CD4-positive, CD25-positive, alpha-beta regulatory T cell (primary cell): ENCODE data around the gene A4GALT. TPM values are rescaled to one million over a fixed set of nuclear protein-coding genes. Genes with fewer than 3 reads are reported as not detected.
"Not testable (repeated sequence)": the region's sequence is repeated elsewhere in the genome, so short reads cannot be mapped to it uniquely, and the experiment has no call there.

Experiments used
- ATAC-seq, 2 donors: fragments of 150-1000 bp; cut with Tn5 transposase; one replicate each; pipeline ENCODE4 v1.10.0; 2021; ENCODE audit warnings: low read depth in 2 of 2, moderate number of reproducible peaks in 2 of 2, moderate library complexity in 1 of 2
- DNase-seq, 3 donors: peaks; one replicate each; pipeline versions ENCODE4 v3.0.0 to v3.0.0-alpha.2; 2012 to 2022; ENCODE audit warnings: mixed read lengths in 1 of 3
- H3K27ac ChIP-seq: one replicate; pipeline ENCODE4 v1.7.0; 2013; ENCODE audit warnings: mild to moderate bottlenecking, low read length; ENCODE audit not compliant: insufficient read depth, poor library complexity, severe bottlenecking
- H3K27me3 ChIP-seq: one replicate; pipeline ENCODE4 v1.7.0; 2013; ENCODE audit warnings: low read length; ENCODE audit not compliant: control insufficient read depth, insufficient read depth
- H3K36me3 ChIP-seq: one replicate; pipeline ENCODE4 v1.7.0; 2013; ENCODE audit warnings: mild to moderate bottlenecking, low read length, moderate library complexity; ENCODE audit not compliant: control insufficient read depth, insufficient read depth
- H3K4me1 ChIP-seq: 2 replicates; pipeline ENCODE4 v1.7.0; 2013; ENCODE audit warnings: mild to moderate bottlenecking, low read length; ENCODE audit not compliant: insufficient read depth, control insufficient read depth, poor library complexity, severe bottlenecking
- H3K4me3 ChIP-seq: one replicate; pipeline ENCODE4 v1.7.0; 2013; ENCODE audit warnings: low read depth, mild to moderate bottlenecking, low read length, moderate library complexity
- H3K9me3 ChIP-seq, 2 experiments: 1 replicate in 1 of 2; 2 replicates in 1 of 2; pipeline ENCODE4 v1.7.0; 2013; ENCODE audit warnings: low read length in 2 of 2, mild to moderate bottlenecking in 1 of 2, moderate library complexity in 1 of 2; ENCODE audit not compliant: control insufficient read depth in 2 of 2
- H3K27ac Mint-ChIP-seq, 3 donors: one replicate each; pipeline ENCODE4 v1.8.0; 2020 to 2022; ENCODE audit warnings: mild to moderate bottlenecking in 3 of 3, mixed read lengths in 3 of 3, moderate library complexity in 2 of 3
- H3K27me3 Mint-ChIP-seq: one replicate; pipeline ENCODE4 v1.8.0; 2022; ENCODE audit warnings: mild to moderate bottlenecking, mixed read lengths
- H3K36me3 Mint-ChIP-seq: one replicate; pipeline ENCODE4 v1.8.0; 2020; ENCODE audit warnings: mixed read lengths
- H3K4me1 Mint-ChIP-seq, 4 donors: one replicate each; pipeline ENCODE4 v1.8.0; 2020 to 2022; ENCODE audit warnings: mixed read lengths in 4 of 4, mild to moderate bottlenecking in 1 of 4
- H3K4me3 Mint-ChIP-seq, 4 donors: one replicate each; pipeline ENCODE4 v1.8.0; 2020 to 2022; ENCODE audit warnings: mild to moderate bottlenecking in 4 of 4, mixed read lengths in 4 of 4, moderate library complexity in 3 of 4
- H3K9me3 Mint-ChIP-seq, 7 donors: one replicate each; pipeline ENCODE4 v1.8.0; 2020 to 2022; ENCODE audit warnings: mixed read lengths in 7 of 7, mild to moderate bottlenecking in 3 of 7, moderate library complexity in 2 of 7
- polyA plus RNA-seq, 4 donors: library from polyadenylated mRNA; unstranded; fragments of 300-500 nt; fragmentation: Illumina TruSeq; gene quantifications; one replicate each; pipeline ENCODE4 v1.2.3, GENCODE V29; 2021
- total RNA-seq: library from RNA; stranded (reverse); gene quantifications from one replicate; pipeline ENCODE4 v1.2.3, GENCODE V29; 2022

Gene A4GALT
- total and polyA plus RNA-seq, 5 donors from 2014 or later, result not detected

DNA sequence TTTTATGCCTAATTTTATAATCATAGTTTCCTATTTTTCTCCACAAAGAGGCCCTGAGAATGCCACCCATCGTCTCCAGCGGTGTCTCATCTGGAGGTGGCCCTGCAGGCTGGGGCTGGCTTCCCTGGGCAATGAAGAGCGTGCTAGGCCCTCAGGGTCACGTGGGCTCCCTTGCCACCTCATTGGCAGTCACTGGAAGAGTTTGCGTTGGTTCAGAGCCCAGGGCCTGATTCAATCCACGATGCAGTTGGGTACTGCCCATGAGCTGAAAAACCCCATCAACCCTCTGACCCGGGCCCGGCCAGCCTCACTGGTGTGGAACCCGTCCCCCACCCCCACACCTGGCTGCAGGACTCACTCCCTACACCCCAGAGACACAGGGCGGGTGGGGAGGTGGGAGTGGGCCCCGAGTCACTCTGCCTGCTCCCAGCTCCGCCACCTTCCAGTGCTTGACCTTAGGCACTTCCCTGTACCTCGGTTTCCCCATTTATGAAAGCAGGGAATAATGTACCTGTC lies 43.4 kb upstream of the A4GALT start:
- H3K4me3 ChIP-seq, result no peak overlapping the region
- Mint-ChIP-seq H3K9me3 (no peaks in the 10 kb centered on the region), H3K4me1 (peaks cover 0 to 6% (median under 1%) of the 10 kb centered on the region in 4 donors), H3K4me3 (no peak overlapping the region), H3K36me3 (no peaks in the 10 kb centered on the region), H3K27ac (no peak overlapping the region), H3K27me3 (peaks cover 4% of the 10 kb centered on the region)
- no peaks in the 10 kb centered on the region for H3K36me3 ChIP-seq
- H3K4me1 ChIP-seq, result no peaks in the 10 kb centered on the region
- no peaks in the 10 kb centered on the region for H3K9me3 ChIP-seq
- ATAC-seq, result no peak
- no peak overlapping the region for H3K27ac ChIP-seq
- no peaks in the 10 kb centered on the region for H3K27me3 ChIP-seq
- no peak for DNase-seq

DNA sequence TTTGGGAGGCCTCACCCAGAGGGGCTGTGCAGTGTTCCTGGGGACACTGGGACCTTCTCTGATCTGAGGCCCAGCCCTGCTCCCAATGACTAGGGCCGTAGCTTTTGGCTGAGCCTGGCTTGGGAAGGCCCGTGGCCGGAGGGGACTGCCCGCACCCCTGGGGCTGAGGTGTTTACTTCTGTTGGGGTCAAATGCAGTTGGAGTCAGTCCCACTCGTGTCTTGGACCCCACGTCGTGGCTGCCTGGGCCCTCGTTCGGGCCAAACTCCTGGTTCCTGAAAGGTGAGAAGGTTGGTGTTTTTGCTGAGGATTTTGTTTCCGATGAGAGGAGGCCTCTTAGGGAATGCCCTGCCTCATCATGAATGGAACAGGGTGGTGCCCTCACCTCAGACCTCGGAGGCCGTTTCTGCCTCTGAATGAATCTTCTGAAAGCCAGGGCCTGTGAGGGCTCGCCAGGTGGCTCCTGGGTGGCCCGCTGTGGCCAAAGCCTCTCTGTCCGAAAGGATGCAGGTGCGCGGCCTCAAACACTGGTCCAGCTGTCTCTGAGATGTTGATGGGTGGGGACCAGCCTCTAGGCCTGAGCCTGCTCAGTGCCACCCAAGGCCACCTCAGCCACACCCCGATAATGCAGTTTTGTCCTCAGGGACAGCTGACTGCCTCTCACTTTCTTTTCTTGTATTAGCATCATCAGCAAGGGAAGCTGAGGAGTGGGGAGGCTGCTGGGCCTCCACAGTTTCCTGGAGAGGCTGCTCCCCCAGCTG lies 40.3 kb upstream of the A4GALT start:
- Mint-ChIP-seq H3K36me3 (no peaks in the 10 kb centered on the region), H3K4me1 (no peaks in the 10 kb centered on the region), H3K27me3 (no peaks in the 10 kb centered on the region), H3K4me3 (no peak overlapping the region), H3K27ac (no peak overlapping the region), H3K9me3 (no peaks in the 10 kb centered on the region)
- H3K4me3 ChIP-seq, result no peak overlapping the region
- no peaks in the 10 kb centered on the region for H3K36me3 ChIP-seq
- H3K4me1 ChIP-seq, result no peaks in the 10 kb centered on the region
- no peak for DNase-seq
- H3K27ac ChIP-seq, result no peak overlapping the region
- no peak for ATAC-seq
- H3K27me3 ChIP-seq, result no peaks in the 10 kb centered on the region
- H3K9me3 ChIP-seq, result no peaks in the 10 kb centered on the region

DNA sequence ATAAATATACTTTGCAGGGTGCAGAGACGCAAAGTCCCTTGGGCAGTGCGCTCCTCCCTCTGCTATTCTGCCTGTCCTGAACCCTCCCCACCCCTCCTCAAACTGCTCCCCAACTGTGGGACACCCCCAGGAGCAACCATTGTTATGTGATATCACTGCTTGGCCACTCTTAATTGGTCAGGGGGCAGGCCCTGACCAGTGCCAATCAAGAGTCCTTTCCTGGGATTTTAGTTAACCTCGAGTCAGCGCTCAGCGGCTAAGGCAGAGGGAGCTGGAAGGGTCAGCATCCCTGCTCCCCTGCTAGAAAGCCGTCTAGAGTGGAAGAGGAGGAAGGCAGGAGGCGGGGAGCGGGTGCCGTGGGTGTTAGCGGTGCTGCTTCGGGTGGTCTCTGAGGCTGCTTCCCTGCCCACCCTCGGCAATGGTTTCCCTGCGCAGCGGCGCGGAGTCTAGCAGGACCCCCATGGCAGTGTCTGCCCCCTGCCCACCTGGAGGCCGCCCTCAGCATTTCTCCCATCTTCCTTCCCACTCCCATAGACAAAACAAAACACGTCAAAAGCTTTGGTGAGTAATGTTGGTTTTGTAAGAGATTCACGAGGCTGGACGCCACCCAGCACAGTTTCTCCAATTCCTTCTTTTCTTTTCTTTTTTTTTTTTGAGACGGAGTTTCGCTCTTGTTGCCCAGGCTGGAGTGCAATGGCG lies 38.4 kb upstream of the A4GALT start:
- Histone ChIP-seq H3K4me3 (no peak overlapping the region), H3K9me3 (no peaks in the 10 kb centered on the region), H3K4me1 (no peaks in the 10 kb centered on the region), H3K27me3 (no peaks in the 10 kb centered on the region), H3K27ac (no peak overlapping the region), H3K36me3 (no peaks in the 10 kb centered on the region)
- no peak for ATAC-seq
- no peaks in the 10 kb centered on the region for H3K4me1 Mint-ChIP-seq
- no peaks in the 10 kb centered on the region for H3K27me3 Mint-ChIP-seq
- no peak overlapping the region for H3K27ac Mint-ChIP-seq
- DNase-seq, result no peak
- H3K4me3 Mint-ChIP-seq, result no peak overlapping the region
- no peaks in the 10 kb centered on the region for H3K36me3 Mint-ChIP-seq
- H3K9me3 Mint-ChIP-seq, result no peaks in the 10 kb centered on the region

DNA sequence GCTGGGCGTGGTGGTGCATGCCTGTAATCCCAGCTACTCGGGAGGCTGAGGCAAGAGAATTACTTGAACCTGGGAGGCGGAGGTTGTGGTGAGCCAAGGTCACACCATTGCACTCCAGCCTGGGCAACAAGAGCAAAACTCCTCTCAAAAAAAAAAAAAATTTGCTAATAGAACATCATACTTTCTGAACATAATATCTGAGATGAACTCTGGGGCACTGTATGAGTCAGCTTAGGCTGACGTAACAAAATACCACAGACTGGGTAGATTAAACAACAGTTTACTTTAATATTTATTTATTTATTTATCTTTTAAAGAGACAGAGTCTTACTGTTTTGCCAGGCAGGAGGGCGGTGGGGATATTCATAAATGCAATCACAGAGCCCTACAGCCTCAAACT lies 34.9 kb upstream of the A4GALT start:
- not testable (repeated sequence) for H3K27me3 Mint-ChIP-seq, H3K36me3 Mint-ChIP-seq, H3K9me3 Mint-ChIP-seq, H3K4me1 Mint-ChIP-seq, H3K9me3 ChIP-seq, H3K36me3 ChIP-seq, H3K4me1 ChIP-seq, H3K27ac ChIP-seq, H3K4me3 ChIP-seq, H3K4me3 Mint-ChIP-seq, H3K27ac Mint-ChIP-seq, H3K27me3 ChIP-seq
- DNase-seq (peak in 1 of 3 donors; percentile 7), ATAC-seq (peak in 1 of 2 donors; percentile 44)

DNA sequence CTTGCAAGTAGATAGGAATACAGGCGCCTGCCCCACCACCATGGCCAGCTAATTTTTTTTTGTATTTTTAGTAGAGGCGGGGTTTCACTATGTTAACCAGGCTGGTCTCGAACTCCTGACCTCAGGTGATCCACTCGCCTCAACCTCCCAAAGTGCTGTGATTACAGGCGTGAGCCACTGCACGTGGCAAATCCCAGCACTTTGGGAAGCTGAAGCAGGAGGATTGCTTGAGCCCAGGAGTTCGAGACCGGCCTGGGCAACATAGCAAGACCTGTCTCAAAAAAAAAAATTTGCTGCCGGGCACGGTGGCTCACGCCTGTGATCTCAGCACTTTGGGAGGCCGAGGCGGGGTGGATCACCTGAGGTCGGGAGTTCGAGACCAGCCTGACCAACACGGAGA lies 34.5 kb upstream of the A4GALT start:
- H3K4me3 Mint-ChIP-seq, H3K9me3 ChIP-seq, H3K27me3 Mint-ChIP-seq, H3K9me3 Mint-ChIP-seq, DNase-seq, H3K36me3 Mint-ChIP-seq, H3K27ac ChIP-seq, H3K4me3 ChIP-seq, H3K4me1 ChIP-seq, H3K4me1 Mint-ChIP-seq, ATAC-seq, H3K27ac Mint-ChIP-seq, H3K36me3 ChIP-seq, H3K27me3 ChIP-seq: not testable (repeated sequence)

DNA sequence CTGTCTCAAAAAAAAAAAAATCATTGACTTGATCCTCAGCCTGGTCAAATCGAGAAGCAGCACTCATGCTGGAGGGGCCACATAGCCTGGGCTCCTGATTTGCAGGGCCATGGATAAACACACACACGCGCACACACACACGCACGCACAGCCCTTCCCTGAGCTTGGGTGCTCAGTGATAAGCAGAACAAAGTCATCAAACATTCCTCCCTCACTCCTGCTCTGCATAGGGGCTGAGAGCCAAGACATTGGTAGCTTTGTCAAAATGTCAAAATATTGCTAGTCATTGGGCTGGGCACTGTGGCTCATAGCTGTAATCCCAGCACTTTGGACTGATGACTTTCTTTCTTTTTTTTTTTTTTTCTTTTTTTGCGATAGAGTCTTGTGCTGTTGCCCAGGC lies 34.0 kb upstream of the A4GALT start:
- Mint-ChIP-seq H3K4me3 (no peak overlapping the region), H3K36me3 (no peaks in the 10 kb centered on the region), H3K27me3 (no peaks in the 10 kb centered on the region), H3K9me3 (peaks cover 0 to 2% (median 0%) of the 10 kb centered on the region in 7 donors), H3K4me1 (no peaks in the 10 kb centered on the region), H3K27ac (no peak overlapping the region)
- H3K27ac ChIP-seq, result no peak overlapping the region
- H3K36me3 ChIP-seq, result no peaks in the 10 kb centered on the region
- no peaks in the 10 kb centered on the region for H3K27me3 ChIP-seq
- no peak for ATAC-seq
- H3K4me3 ChIP-seq, result no peak overlapping the region
- no peaks in the 10 kb centered on the region for H3K9me3 ChIP-seq
- no peak for DNase-seq
- H3K4me1 ChIP-seq, result no peaks in the 10 kb centered on the region

DNA sequence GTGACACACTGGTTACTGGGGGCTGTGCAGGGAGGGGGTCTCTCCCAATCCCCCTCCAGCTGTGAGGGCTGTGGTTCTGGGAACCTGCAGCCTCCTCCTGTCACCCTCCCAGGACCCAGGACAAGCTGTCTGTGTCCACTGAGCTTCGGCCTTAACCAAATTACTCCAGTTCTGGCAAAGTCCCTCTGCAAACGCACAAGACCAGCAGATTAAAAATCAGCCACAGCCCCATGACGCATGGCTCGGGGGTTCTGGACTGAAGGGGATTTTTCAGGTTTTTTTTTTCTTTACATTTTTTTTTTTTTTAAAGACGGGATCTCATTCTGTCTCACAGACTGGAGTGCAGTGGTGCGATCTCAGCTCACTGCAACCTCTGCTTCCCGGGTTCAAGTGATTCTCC lies 32.2 kb upstream of the A4GALT start:
- H3K9me3 Mint-ChIP-seq, result peaks cover 0 to 2% (median 0%) of the 10 kb centered on the region in 7 donors
- no peaks in the 10 kb centered on the region for H3K4me1 Mint-ChIP-seq
- H3K4me1 ChIP-seq, result no peaks in the 10 kb centered on the region
- ATAC-seq (no peak), DNase-seq (no peak)
- no peak overlapping the region for H3K27ac ChIP-seq
- no peak overlapping the region for H3K4me3 ChIP-seq
- H3K36me3 Mint-ChIP-seq, result no peaks in the 10 kb centered on the region
- H3K27ac Mint-ChIP-seq, result no peak overlapping the region
- H3K27me3 ChIP-seq, result no peaks in the 10 kb centered on the region
- H3K9me3 ChIP-seq, result no peaks in the 10 kb centered on the region
- no peaks in the 10 kb centered on the region for H3K36me3 ChIP-seq
- H3K4me3 Mint-ChIP-seq, result no peak overlapping the region
- no peaks in the 10 kb centered on the region for H3K27me3 Mint-ChIP-seq
